H9 (cell line): ENCODE data around the gene DKKL1. TPM values are rescaled to one million over a fixed set of nuclear protein-coding genes. Genes with fewer than 3 reads are reported as not detected.
"Not testable (repeated sequence)": the region's sequence is repeated elsewhere in the genome, so short reads cannot be mapped to it uniquely, and the experiment has no call there.

ENCODE experiments used
- DNase-seq: peaks from one replicate; pipeline ENCODE4 v3.0.0-alpha.2; 2017
- H2AFZ ChIP-seq: one replicate; pipeline ENCODE4 v1.6.1; 2013; ENCODE audit warnings: mild to moderate bottlenecking, low read length, control low read depth, moderate library complexity
- H2AK5ac ChIP-seq: 2 replicates; pipeline ENCODE4 v1.6.1; 2013; ENCODE audit warnings: low read length, control low read depth, mixed read lengths; ENCODE audit not compliant: insufficient read length
- H2BK120ac ChIP-seq: one replicate; pipeline ENCODE4 v1.6.1; 2013; ENCODE audit warnings: low read depth, mild to moderate bottlenecking, low read length, control low read depth, inconsistent platforms; ENCODE audit not compliant: poor library complexity, severe bottlenecking
- H2BK12ac ChIP-seq: 2 replicates; pipeline ENCODE4 v1.6.1; 2013; ENCODE audit warnings: low read length, control low read depth, mixed read lengths, low read depth; ENCODE audit not compliant: insufficient read length
- H2BK15ac ChIP-seq: 2 replicates; pipeline ENCODE4 v1.6.1; 2013; ENCODE audit warnings: low read depth, low read length, control low read depth
- H2BK20ac ChIP-seq: one replicate; pipeline ENCODE4 v1.6.1; 2013; ENCODE audit warnings: low read depth, mild to moderate bottlenecking, low read length, control low read depth, inconsistent platforms; ENCODE audit not compliant: poor library complexity, severe bottlenecking
- H2BK5ac ChIP-seq: 2 replicates; pipeline ENCODE4 v1.6.1; 2013; ENCODE audit warnings: low read length, control low read depth, mixed read lengths; ENCODE audit not compliant: insufficient read length
- H3K14ac ChIP-seq: 2 replicates; pipeline ENCODE4 v1.6.1; 2013; ENCODE audit warnings: low read length, control low read depth; ENCODE audit not compliant: insufficient read depth
- H3K18ac ChIP-seq: 2 replicates; pipeline ENCODE4 v1.6.1; 2013; ENCODE audit warnings: low read depth, mild to moderate bottlenecking, mixed read lengths, low read length, control low read depth; ENCODE audit not compliant: insufficient read length
- H3K23ac ChIP-seq: 2 replicates; pipeline ENCODE4 v1.6.1; 2013; ENCODE audit warnings: low read length, control low read depth, mixed read lengths, low read depth; ENCODE audit not compliant: insufficient read length
- H3K23me2 ChIP-seq: 2 replicates; pipeline ENCODE4 v1.6.1; 2013; ENCODE audit warnings: low read depth, mild to moderate bottlenecking, mixed read lengths, low read length, control low read depth; ENCODE audit not compliant: insufficient read length, poor library complexity, severe bottlenecking
- H3K27ac ChIP-seq: 2 replicates; pipeline ENCODE4 v1.5.1; 2013; ENCODE audit warnings: low read length, control low read depth, mixed read lengths, low read depth; ENCODE audit not compliant: insufficient read length
- H3K27me3 ChIP-seq: 2 replicates; pipeline ENCODE4 v1.6.1; 2013; ENCODE audit warnings: low read length, control low read depth, inconsistent platforms; ENCODE audit not compliant: insufficient read depth
- H3K4ac ChIP-seq: 2 replicates; pipeline ENCODE4 v1.6.1; 2013; ENCODE audit warnings: low read depth, mild to moderate bottlenecking, control low read depth, inconsistent platforms, low read length, moderate library complexity
- H3K4me1 ChIP-seq: 2 replicates; pipeline ENCODE4 v1.6.1; 2013; ENCODE audit warnings: low read length, control low read depth, inconsistent platforms; ENCODE audit not compliant: insufficient read depth
- H3K4me2 ChIP-seq: 2 replicates; pipeline ENCODE4 v1.6.1; 2013; ENCODE audit warnings: low read length, control low read depth, mixed read lengths; ENCODE audit not compliant: insufficient read length, insufficient read depth
- H3K56ac ChIP-seq: 2 replicates; pipeline ENCODE4 v1.6.1; 2013; ENCODE audit warnings: low read depth, mild to moderate bottlenecking, mixed read lengths, low read length, control low read depth; ENCODE audit not compliant: insufficient read length
- H3K79me1 ChIP-seq: 2 replicates; pipeline ENCODE4 v1.6.1; 2013; ENCODE audit warnings: low read depth, mild to moderate bottlenecking, moderate library complexity, low read length, control low read depth, inconsistent platforms; ENCODE audit not compliant: insufficient read depth, poor library complexity, severe bottlenecking
- H3K79me2 ChIP-seq: 2 replicates; pipeline ENCODE4 v1.6.1; 2013; ENCODE audit warnings: low read length, control low read depth, inconsistent platforms; ENCODE audit not compliant: insufficient read depth
- H3K9ac ChIP-seq: 2 replicates; pipeline ENCODE4 v1.6.1; 2013; ENCODE audit warnings: low read length, control low read depth, mixed read lengths; ENCODE audit not compliant: insufficient read length; ENCODE audit errors: extremely low read depth
- H3K9me3 ChIP-seq: one replicate; pipeline ENCODE4 v1.6.1; 2013; ENCODE audit warnings: low read depth, low read length, inconsistent platforms; ENCODE audit not compliant: control insufficient read depth
- H3T11ph ChIP-seq: one replicate; pipeline ENCODE4 v1.6.1; 2013; ENCODE audit warnings: mild to moderate bottlenecking, low read length, control low read depth, inconsistent platforms
- H4K20me1 ChIP-seq: one replicate; pipeline ENCODE4 v1.6.1; 2013; ENCODE audit not compliant: control insufficient read depth, insufficient read length, insufficient read depth
- H4K5ac ChIP-seq: 2 replicates; pipeline ENCODE4 v1.6.1; 2013; ENCODE audit warnings: low read depth, mild to moderate bottlenecking, mixed read lengths, low read length, control low read depth; ENCODE audit not compliant: insufficient read length
- H4K8ac ChIP-seq: replicated peaks from 2 replicates; pipeline ENCODE4 v1.6.1; 2013; ENCODE audit warnings: low read length, control low read depth, mixed read lengths, low read depth; ENCODE audit not compliant: insufficient read length
- H4K91ac ChIP-seq: 2 replicates; pipeline ENCODE4 v1.6.1; 2013; ENCODE audit warnings: low read depth, mild to moderate bottlenecking, moderate library complexity, mixed read lengths, low read length, control low read depth; ENCODE audit not compliant: insufficient read length
- H3K27ac Mint-ChIP-seq, 3 experiments: 2 replicates in 2 of 3; 3 replicates in 1 of 3; pipeline ENCODE4 v1.8.0; 2020 to 2021; ENCODE audit warnings: mixed read lengths in 3 of 3, mild to moderate bottlenecking in 1 of 3, moderate library complexity in 1 of 3
- H3K27me3 Mint-ChIP-seq: 2 replicates; pipeline ENCODE4 v1.8.0; 2021; ENCODE audit warnings: low read depth, mild to moderate bottlenecking, moderate library complexity, mixed read lengths
- H3K36me3 Mint-ChIP-seq, 3 experiments: 2 replicates in 2 of 3; 3 replicates in 1 of 3; pipeline ENCODE4 v1.8.0; 2020 to 2021; ENCODE audit warnings: low read depth in 3 of 3, mixed read lengths in 3 of 3; ENCODE audit not compliant: insufficient read depth in 1 of 3
- H3K4me1 Mint-ChIP-seq, 2 experiments: 2 replicates each; pipeline ENCODE4 v1.8.0; 2020; ENCODE audit warnings: mixed read lengths in 2 of 2
- H3K4me3 Mint-ChIP-seq, 2 experiments: 2 replicates in 1 of 2; 3 replicates in 1 of 2; pipeline ENCODE4 v1.8.0; 2020 to 2021; ENCODE audit warnings: mild to moderate bottlenecking in 2 of 2, mixed read lengths in 2 of 2, moderate library complexity in 1 of 2
- H3K9me3 Mint-ChIP-seq, 2 experiments: 2 replicates in 1 of 2; 3 replicates in 1 of 2; pipeline ENCODE4 v1.8.0; 2020; ENCODE audit warnings: mild to moderate bottlenecking in 2 of 2, mixed read lengths in 2 of 2, moderate library complexity in 1 of 2
- WGBS: extraction: QIAGEN DNeasy Blood & Tissue Kit; methylation state at CpG from one replicate; pipeline ENCODE4 v1.1.7; 2013; ENCODE audit warnings: missing lambda C conversion rate, low lambda C conversion rate, mixed read lengths; ENCODE audit not compliant: insufficient read length; ENCODE audit errors: extremely low coverage; 5-methylcytosine and 5-hydroxymethylcytosine counted together
- total RNA-seq: library from RNA; stranded (reverse); gene quantifications from 2 replicates; pipeline ENCODE4 v1.2.1, GENCODE V29; 2021
- TF ChIP-seq, protein P1 (sequence below): fragments of 200-600 bp; sonication (generic); conservative IDR thresholded peaks from 3 replicates; pipeline ENCODE4 v1.8.0; 2021; ENCODE audit warnings: antibody characterized with exemption, mild to moderate bottlenecking

DKKL1 gene
- total RNA-seq, 1 experiment from 2014 or later: 3.5 TPM

- Histone ChIP-seq H4K8ac (no peak overlapping the region), H3K9ac (no peak overlapping the region), H3K79me1 (no peaks in the 10 kb centered on the region), H3K27ac (no peak overlapping the region), H3K27me3 (no peaks in the 10 kb centered on the region), H3K18ac (no peak overlapping the region), H3K4me1 (no peaks in the 10 kb centered on the region), H2AK5ac (no peak overlapping the region), H3K23me2 (no peaks in the 10 kb centered on the region), H2AFZ (no peak overlapping the region), H3K4me2 (no peak overlapping the region), H2BK15ac (no peak overlapping the region), H2BK12ac (no peak overlapping the region), H3K9me3 (peaks cover 11% of the 10 kb centered on the region), H2BK5ac (no peak overlapping the region), H2BK120ac (no peak overlapping the region), H4K91ac (no peak overlapping the region), H3T11ph (no peak overlapping the region), H3K4ac (no peak overlapping the region), H2BK20ac (no peak overlapping the region), H3K79me2 (no peaks in the 10 kb centered on the region), H3K23ac (no peak overlapping the region), H4K5ac (no peak overlapping the region), H4K20me1 (no peaks in the 10 kb centered on the region), H3K14ac (no peak overlapping the region), H3K56ac (no peak overlapping the region)
- WGBS: no CpG with 5 or more reads among the region's 3 CpGs
- Mint-ChIP-seq H3K4me1 (peaks cover 4 to 9% of the 10 kb centered on the region in 2 experiments; a peak in 2 of 4 replicates), H3K36me3 (peaks cover 10 to 16% (median 12%) of the 10 kb centered on the region in 3 experiments; a peak in 6 of 7 replicates), H3K9me3 (peaks cover 16 to 22% of the 10 kb centered on the region in 2 experiments), H3K27me3 (peaks cover 19% of the 10 kb centered on the region), H3K4me3 (no peak overlapping the region), H3K27ac (no peak overlapping the region)
- TF ChIP-seq, protein P1, sequence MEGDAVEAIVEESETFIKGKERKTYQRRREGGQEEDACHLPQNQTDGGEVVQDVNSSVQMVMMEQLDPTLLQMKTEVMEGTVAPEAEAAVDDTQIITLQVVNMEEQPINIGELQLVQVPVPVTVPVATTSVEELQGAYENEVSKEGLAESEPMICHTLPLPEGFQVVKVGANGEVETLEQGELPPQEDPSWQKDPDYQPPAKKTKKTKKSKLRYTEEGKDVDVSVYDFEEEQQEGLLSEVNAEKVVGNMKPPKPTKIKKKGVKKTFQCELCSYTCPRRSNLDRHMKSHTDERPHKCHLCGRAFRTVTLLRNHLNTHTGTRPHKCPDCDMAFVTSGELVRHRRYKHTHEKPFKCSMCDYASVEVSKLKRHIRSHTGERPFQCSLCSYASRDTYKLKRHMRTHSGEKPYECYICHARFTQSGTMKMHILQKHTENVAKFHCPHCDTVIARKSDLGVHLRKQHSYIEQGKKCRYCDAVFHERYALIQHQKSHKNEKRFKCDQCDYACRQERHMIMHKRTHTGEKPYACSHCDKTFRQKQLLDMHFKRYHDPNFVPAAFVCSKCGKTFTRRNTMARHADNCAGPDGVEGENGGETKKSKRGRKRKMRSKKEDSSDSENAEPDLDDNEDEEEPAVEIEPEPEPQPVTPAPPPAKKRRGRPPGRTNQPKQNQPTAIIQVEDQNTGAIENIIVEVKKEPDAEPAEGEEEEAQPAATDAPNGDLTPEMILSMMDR: no peak
- no peak for DNase-seq
These were observed 7.5 kb downstream of the DKKL1 start for GRCh38 chr19:49371184-49371583.

DNA sequence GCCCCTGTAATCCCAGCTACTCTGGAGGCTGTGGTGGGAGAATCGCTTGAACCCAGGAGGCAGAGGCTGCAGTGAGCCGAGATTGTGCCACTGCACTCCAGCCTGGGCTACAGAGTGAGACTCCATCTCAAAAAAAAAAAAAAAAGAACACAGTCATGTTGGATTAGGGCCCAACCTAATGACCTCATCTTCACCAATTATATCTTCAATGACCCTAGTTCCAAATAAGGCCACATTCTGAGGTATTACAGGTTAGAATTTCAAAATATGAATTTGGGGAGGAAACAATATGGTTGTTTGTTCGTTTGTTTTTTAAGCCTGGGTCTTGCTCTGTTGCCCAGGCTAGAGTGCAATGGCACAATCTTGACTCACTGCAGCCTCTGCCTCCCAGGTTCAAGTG is 9.5 kb downstream of the DKKL1 start:
- DNase-seq, H3K4me1 ChIP-seq, H4K20me1 ChIP-seq, H3K23ac ChIP-seq, H3K4me3 Mint-ChIP-seq, H4K8ac ChIP-seq, H2BK20ac ChIP-seq, H4K5ac ChIP-seq, H3K14ac ChIP-seq, H2BK120ac ChIP-seq, H2BK5ac ChIP-seq, H3K56ac ChIP-seq, H3K79me2 ChIP-seq, H2AFZ ChIP-seq, H3K27ac Mint-ChIP-seq, H3K9ac ChIP-seq, H3K4me1 Mint-ChIP-seq, H3K79me1 ChIP-seq, H4K91ac ChIP-seq, H3K27ac ChIP-seq, H2AK5ac ChIP-seq, H3K23me2 ChIP-seq, H2BK12ac ChIP-seq, H2BK15ac ChIP-seq, H3K27me3 ChIP-seq, H3K4me2 ChIP-seq, H3K18ac ChIP-seq, H3T11ph ChIP-seq, H3K4ac ChIP-seq: not testable (repeated sequence)
- Mint-ChIP-seq H3K9me3 (peaks cover 16 to 21% of the 10 kb centered on the region in 2 experiments), H3K27me3 (peaks cover 25% of the 10 kb centered on the region), H3K36me3 (peaks cover 10 to 16% (median 12%) of the 10 kb centered on the region in 3 experiments; a peak in 6 of 7 replicates)
- H3K9me3 ChIP-seq: peaks cover 11% of the 10 kb centered on the region
- WGBS: no CpG with 5 or more reads among the region's 3 CpGs
